EH (cell line): Measurements from ENCODE around the gene C10orf88.
A peak's percentile ranks its signal among the peaks of the same experiment; 100 is the strongest.
"Not testable (repeated sequence)": the region's sequence is repeated elsewhere in the genome, so short reads cannot be mapped to it uniquely, and the experiment has no call there.

Experiments
- DNase-seq: peaks from one replicate; pipeline ENCODE4 v3.0.0-alpha.2; 2015; ENCODE audit warnings: low read depth

The C10orf88 gene

DNA sequence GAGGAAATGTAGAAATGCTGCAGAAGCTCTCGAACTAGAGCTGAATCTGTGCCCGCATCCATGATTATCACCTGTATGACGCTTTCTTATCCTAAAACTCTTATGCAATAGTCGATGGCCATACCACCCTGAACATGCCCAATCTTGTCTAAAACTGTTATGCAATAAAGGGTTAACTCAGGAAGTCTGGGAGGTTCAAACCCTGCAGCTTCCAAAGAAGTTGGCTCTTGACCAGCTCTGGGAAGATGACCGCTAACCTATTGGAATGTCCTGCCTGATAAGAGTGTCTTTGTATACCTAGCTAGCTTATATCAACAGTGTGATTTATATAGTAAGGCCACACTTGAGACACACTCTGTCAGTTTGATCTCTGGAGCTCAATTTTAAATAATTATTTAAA is 3.4 kb upstream of the C10orf88 start:
- no peak for DNase-seq

DNA sequence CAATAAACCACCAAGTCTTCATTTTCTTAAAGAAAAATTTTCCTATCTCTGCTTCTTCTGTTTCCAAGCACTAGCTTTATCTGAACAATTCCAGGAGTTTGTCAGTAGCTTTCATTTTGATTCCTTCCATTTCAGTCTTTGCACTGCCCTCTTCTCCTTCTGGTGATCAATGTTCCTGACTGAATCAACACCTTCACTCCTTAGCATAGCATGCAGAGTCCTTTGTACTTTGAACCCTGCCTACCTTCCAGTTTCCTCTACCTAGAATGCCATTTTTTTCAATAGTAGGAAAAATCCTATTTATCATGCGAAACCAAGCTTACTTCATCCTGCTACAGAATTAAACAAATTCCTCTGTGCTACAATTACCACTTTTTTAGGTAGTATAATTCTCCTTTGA is 1.9 kb upstream of the C10orf88 start:
- DNase-seq: no peak

GRCh38 chr10:122954731-122955050 is 664 bp upstream of the C10orf88 start:
- DNase-seq: no peak

- no peak for DNase-seq
Observed at GRCh38 chr10:122949296-122949695, 4.7 kb downstream of the C10orf88 start.

DNA sequence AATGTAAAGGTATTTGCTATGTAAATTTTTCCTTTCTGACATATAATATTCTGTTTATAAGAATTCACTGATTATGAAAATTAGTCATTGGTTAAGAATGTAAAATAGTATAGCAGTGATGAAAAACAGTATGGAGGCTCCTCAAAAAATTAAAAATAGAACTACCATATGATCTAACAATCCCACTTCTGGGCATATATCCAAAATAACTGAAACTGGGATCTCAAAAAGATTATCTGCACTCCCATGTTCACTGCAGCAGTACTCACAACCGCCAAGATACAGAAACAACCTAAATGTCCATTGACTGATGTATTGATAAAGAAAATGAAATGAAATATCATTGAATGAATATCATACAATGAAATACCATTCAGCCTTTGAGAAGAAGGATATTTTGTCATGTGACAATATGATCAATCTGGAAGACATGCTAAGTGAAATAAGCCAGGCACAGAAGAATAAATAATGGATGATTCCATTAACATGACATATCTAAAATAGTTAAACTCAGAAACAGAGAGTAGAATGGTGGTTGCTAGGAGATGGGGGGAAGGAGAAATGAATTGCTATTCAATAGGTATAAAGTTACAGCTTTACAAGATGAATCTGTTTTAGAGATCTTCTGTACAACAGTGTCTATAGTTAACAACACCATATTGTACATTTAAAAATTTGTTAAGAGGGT is 14.0 kb downstream of the C10orf88 start:
- DNase-seq: peak; percentile 81

DNA sequence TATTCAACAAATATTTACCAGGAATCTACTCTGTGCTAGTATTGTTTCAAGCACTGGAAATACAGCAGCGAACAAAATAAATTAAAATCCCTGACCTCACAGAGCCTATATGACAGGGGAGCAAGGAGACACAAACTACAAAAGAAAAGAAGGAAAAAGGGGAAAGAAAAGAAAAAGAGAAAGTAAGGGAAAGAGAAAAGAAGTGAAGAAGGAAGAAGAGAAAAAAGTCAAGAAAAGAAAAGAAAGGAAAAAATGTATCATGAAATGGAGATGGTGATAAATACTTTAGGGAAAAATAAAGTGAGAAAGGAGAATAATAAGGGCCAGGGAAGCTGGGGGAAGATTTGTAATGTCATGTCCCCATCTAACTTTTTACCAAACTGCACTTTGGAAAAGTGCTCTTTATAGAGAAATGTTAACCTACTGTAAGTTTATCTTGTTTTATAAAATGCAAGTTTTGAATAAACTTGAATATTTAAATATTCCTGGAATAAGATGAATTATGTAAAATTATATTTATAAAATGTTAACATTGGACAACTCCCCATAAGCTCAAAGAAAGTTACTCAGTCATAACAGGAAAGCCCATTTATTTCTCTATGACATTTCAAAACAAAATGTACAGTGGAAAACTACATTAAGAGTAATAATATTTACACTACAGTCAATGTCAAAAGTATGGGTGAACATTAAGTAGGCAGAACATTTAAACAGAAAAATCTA is 14.7 kb downstream of the C10orf88 start:
- DNase-seq: no peak

DNA sequence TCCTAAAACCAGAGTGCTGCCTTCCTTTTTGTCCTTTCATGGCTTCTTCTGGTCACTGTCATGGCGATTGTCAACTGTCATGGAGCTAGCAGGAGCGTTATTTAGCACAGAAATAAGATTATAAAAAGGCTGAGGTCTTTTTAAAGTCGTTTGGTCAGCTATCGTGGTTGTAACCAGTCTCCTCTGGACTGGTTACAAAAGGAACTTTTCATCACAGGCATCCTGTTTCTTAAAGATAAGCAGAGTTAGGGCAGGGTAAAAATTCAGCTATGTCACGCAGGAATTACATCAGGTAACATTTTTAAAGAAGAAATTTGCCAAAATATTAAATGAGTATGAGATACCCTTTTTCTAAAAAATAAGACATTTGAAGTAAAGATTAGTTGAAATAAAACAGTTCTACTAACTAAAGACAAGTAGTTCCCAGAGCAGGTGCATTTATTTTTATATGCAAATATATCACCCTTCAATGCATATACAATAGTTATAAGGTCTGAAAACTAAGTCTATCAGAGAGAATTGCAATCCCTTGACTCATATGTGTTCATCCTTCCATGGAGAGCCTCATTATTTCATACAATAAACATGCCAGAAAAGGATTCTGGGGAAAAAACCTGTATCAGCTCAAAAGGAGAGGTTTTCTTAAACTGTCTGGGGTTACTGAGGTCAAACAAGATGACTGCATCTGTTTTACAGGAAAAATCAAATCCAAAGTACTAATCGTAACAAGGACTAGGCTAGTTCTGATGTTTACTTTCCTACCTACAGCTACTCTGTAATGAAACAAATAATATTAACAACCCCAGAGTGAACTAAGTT is 22.7 kb downstream of the C10orf88 start:
- peak; percentile 18 for DNase-seq

DNA sequence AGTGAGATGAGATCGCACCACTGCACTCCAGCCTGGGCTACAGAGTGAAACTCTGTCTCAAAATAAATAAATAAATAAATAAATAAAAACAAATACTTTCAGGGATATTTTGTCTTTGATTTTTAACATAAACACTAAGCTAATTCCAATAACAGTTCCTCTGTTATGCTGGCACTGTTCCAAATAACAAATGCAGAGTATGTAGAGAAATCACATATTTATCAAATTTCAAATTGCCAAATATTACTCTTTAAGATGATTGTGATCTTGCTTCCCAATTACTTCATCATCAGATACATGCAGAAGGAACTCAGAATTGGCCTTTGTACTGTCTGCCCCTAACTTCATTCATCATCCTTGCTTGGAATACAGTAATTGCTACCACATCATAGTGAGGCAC is 23.9 kb downstream of the C10orf88 start:
- no peak for DNase-seq

DNA sequence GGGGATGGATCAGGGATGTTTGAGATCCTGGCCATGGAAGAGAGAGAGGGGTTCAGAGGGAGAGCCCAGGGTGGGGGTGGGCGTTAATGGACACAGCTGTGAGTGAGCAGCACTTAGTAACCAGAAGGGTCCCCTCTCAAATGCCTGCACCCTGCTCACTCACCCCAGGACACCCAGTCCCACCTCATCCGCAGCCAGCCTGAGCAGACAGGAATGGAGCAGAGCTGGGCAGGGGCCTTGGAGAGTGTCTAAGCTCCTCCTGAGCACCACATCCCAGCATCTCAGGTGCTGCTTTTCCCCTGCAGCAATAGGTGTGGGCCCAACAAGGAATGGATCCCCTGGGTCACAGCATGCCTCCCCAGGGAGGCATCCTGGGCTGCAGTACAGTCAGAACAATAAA is 38.3 kb downstream of the C10orf88 start:
- no peak for DNase-seq

DNA sequence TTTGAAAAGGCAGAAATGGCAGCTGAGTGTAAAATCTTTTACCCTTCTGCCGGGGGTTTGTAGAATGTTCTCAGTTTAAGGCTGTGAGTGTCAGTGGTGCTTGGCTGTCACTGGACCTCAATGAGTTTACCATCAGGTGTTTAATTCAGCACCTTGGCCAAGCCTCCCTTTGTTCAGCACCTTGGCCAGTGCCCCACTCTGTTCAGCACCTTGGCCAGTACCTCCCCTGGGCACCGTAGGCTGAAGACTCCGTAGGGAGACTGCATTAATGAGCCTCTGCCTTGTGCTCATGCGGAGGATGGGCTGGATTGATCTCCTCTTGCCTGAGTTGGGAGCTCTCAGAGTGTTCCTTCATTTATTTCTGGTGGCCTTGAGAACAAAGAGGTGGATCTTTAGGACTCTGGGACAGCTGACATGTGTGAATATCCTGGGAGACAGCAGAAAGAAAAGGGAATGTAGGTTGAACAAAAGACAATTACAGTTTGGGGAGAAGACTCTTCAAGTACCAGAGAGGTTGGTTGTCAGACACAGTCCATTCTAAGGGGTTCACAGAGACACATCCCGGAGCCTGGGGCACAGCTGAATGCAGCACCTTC is 42.0 kb downstream of the C10orf88 start:
- DNase-seq: peak; percentile 59

DNA sequence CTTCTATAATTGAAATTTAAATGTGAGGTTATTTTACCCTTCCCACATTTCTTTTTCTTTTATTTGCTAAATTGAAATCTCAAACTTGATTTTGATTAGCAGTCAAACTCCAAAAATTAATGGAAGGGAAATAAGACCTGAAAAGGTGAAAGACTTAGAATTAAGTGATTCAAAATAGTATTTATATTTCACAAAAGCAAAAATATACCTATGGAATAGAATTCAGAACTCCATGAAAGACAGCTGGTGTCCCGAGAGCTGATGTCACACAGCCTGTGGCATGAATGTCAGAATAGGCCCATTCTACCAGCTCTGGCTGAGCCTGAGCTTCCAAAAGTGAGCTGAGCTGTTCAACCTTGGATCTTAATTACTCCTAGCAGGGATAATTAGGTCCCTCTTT is 43.7 kb downstream of the C10orf88 start, which contains the start of gene FAM24A:
Gene FAM24A, plus strand, starts transcription at position 301 of the 400 bp plus-strand sequence. CDS start 1,025 bp downstream, outside the sequence.
- DNase-seq: no peak

DNA sequence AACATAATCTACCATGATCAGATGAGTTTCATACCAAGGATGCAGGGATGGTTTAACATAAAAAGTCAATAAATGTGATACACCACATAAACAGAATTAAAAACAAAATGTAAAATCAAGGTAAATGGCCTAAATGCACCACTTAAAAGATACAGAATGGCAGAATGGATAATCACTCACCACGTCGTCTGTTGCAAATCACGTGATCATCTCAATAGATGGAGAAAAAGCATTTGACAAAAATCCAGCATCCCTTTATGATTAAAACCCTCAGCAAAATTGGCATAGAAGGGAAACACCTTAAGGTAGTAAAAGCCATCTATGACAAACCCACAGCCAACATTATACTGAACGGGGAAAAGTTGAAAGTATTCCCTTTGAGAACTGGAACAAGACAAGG is 50.2 kb downstream of the C10orf88 start:
- not testable (repeated sequence) for DNase-seq

- no peak for DNase-seq
Observed at GRCh38 chr10:122894261-122894944, 59.6 kb downstream of the C10orf88 start.

- peak; percentile 11 for DNase-seq
Observed at GRCh38 chr10:122884166-122884565, 69.9 kb downstream of the C10orf88 start.

DNA sequence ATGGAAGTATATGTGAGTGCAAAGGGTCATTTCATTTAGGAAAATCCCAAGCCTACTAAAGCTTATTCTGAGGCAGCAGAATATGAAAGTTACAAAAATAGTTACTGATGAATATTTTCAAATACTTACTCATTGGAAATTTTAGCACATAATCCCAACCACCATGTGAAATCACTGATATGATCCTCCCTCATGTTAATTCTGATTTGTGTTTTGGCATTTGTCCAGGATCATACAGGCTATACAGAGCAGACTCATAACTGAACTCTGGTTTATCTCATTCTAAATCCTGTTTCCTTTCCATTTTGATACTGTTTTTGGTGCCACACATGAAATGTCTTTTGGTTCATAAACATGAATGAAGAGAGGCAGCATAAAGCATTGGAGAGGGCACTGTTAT is 71.3 kb downstream of the C10orf88 start:
- no peak for DNase-seq
